Ascending aorta (tissue), 2 donors: Measurements from ENCODE around the gene CFB. TPM values are rescaled to one million over a fixed set of nuclear protein-coding genes. Genes with fewer than 3 reads are reported as not detected.
"Not testable (repeated sequence)": the region's sequence is repeated elsewhere in the genome, so short reads cannot be mapped to it uniquely, and the experiment has no call there.

Experiments used
- DNase-seq, 2 donors: peaks; one replicate each; pipeline ENCODE4 v3.0.0-alpha.2; 2019; ENCODE audit warnings: low spot score in 2 of 2
- H3K27ac ChIP-seq, 2 donors: fragments of 200-600 bp; sonication (generic); one replicate each; pipeline ENCODE4 v1.5.1; 2016 to 2017; ENCODE audit warnings: mild to moderate bottlenecking in 1 of 2
- H3K27me3 ChIP-seq: fragments of 200-600 bp; sonication (generic); one replicate; pipeline ENCODE4 v1.5.1; 2017
- H3K36me3 ChIP-seq, 2 donors: fragments of 200-600 bp; sonication (generic); one replicate each; pipeline ENCODE4 v1.5.1; 2016
- H3K4me1 ChIP-seq, 2 donors: fragments of 200-600 bp; sonication (generic); one replicate each; pipeline ENCODE4 v1.5.1; 2016 to 2017; ENCODE audit warnings: mild to moderate bottlenecking in 1 of 2
- H3K4me3 ChIP-seq, 2 donors: fragments of 200-600 bp; sonication (generic); one replicate each; pipeline ENCODE4 v1.5.1; 2016 to 2017; ENCODE audit warnings: mild to moderate bottlenecking in 1 of 2
- H3K9me3 ChIP-seq, 2 donors: fragments of 200-600 bp; sonication (generic); one replicate each; pipeline ENCODE4 v1.5.1; 2016
- intact Hi-C: fragments of 100-400 bp; cut with DNase I; formaldehyde crosslinking; loops from one replicate; pipeline ENCODE4 v1.15.1; 2023
- total RNA-seq: library from RNA; depleted of rRNA; stranded (reverse); fragments of >200 nt; gene quantifications from one replicate; pipeline ENCODE4 v1.1.0, GENCODE V29; 2016
- TF ChIP-seq, protein P1 (sequence below), 3 experiments: fragments of 200-600 bp in 2 of 3; fragments of 450-650 bp in 1 of 3; sonication (generic) in 2 of 3; IDR thresholded peaks; one replicate each; pipeline ENCODE4 v1.5.1; 2016 to 2019; ENCODE audit warnings: antibody characterized with exemption in 3 of 3, mild to moderate bottlenecking in 1 of 3, moderate library complexity in 1 of 3

The CFB gene
- total RNA-seq, 1 donor from 2014 or later = 132 TPM

DNA sequence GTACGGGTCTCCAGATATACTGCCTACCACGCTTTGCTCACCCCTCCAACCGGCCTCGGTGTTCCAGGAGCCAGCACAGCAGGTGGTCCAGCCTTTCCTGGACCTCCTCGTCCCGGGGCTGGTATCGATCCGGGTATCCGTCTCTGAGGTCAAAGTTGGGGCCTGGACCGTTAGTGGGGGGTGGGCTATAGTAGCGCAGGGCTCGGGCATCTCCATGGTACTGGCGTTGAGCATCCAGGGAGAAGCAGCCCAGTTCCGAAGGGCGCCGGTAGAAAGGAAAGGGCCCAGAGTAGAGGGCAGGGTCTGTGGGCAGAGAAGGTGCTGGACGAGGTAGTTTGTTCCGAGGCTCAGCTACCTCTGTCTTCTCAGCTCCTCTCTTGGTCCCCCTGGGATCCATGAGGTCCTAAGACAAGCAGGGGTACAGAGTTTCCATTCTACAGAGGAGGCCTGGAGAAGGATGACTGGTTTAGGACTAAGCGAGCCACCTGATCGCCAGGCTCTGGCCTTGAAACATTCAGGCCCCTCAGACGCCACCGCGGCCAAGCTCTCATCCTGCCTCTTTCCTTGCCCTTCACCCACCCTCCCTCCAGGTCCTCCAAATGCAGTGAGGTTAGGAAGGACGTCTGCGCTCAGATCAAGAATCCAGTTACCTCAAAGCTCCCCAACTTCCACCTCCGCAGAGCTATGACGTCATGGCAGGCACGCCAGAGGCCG, 25.5 kb downstream of the CFB start:
- peaks cover 10 to 16% of the 10 kb centered on the region in 2 donors for H3K4me1 ChIP-seq
- H3K27ac ChIP-seq = peak overlapping the region; percentile 92 to 99
- H3K9me3 ChIP-seq = no peaks in the 10 kb centered on the region
- H3K27me3 ChIP-seq = no peaks in the 10 kb centered on the region
- intact Hi-C loops = loop anchor here (10.0 kb wide), 1 partner anchor 203 kb away; the partner anchor contains the start of genes AGPAT1 and RNF5
- H3K36me3 ChIP-seq = peaks cover 31 to 42% of the 10 kb centered on the region in 2 donors
- TF ChIP-seq, protein P1, sequence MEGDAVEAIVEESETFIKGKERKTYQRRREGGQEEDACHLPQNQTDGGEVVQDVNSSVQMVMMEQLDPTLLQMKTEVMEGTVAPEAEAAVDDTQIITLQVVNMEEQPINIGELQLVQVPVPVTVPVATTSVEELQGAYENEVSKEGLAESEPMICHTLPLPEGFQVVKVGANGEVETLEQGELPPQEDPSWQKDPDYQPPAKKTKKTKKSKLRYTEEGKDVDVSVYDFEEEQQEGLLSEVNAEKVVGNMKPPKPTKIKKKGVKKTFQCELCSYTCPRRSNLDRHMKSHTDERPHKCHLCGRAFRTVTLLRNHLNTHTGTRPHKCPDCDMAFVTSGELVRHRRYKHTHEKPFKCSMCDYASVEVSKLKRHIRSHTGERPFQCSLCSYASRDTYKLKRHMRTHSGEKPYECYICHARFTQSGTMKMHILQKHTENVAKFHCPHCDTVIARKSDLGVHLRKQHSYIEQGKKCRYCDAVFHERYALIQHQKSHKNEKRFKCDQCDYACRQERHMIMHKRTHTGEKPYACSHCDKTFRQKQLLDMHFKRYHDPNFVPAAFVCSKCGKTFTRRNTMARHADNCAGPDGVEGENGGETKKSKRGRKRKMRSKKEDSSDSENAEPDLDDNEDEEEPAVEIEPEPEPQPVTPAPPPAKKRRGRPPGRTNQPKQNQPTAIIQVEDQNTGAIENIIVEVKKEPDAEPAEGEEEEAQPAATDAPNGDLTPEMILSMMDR (IDR thresholded peaks at IDR 0.05) = no peak
- DNase-seq = no peak
- peak overlapping the region; percentile 78 to 80 for H3K4me3 ChIP-seq

- peaks cover 10 to 16% of the 10 kb centered on the region in 2 donors for H3K4me1 ChIP-seq
- H3K27me3 ChIP-seq = no peaks in the 10 kb centered on the region
- no peaks in the 10 kb centered on the region for H3K9me3 ChIP-seq
- peak within 1 kb of the TSS; percentile 92 to 99 for H3K27ac ChIP-seq
- H3K4me3 ChIP-seq = peak within 1 kb of the TSS; percentile 78 to 80
- DNase-seq = peak; percentile 92 to 99
- peaks cover 28 to 35% of the 10 kb centered on the region in 2 donors for H3K36me3 ChIP-seq
- intact Hi-C loops = loop anchor here (1.0 to 10.0 kb wide), 2 partner anchors 13 to 203 kb away; partner anchors contain the start of genes AGPAT1, RNF5 and SKIC2
- TF ChIP-seq, protein P1 (IDR thresholded peaks at IDR 0.05) = no peak
Measured at GRCh38 chr6:31971993-31972708, 26.3 kb downstream of the CFB start, which contains the start of gene DXO. Gene DXO, minus strand, starts transcription at chr6:31972138. Its CDS starts 463 bp downstream, at chr6:31971675.

DNA sequence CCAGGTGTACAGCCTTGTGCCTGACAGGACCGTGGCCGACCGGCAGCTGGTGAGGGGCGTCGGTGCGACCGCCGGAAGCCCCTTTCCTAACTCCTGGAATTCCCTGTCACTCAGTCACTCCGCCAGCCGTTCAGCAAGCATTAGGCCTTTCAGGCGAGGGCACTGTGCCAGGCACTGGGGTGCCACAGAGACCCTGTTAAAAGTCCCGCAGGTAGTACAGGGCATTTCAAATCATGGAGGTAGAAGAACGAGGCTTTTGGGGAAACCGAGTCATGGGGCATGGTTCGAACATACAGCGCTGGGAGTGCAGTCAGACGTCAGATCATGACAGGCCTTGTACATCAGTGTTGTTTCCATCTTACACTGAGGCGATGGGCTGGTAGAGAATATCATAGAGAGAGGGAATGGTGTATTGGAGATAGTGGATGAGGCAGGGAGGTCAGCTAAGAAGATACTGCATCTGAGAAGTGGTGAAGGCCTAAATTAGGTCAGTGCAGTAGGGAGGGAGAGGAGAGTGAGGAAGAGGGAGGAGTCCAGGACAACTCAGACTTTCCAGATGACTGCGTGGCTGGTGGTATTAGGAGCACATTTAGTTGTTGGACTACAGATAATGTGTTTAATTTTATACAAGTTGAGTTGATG, 26.9 kb downstream of the CFB start:
- intact Hi-C loops = loop anchor here (1.0 to 10.0 kb wide), 2 partner anchors 14 to 202 kb away; partner anchors contain the start of genes AGPAT1, RNF5 and SKIC2
- DNase-seq = no peak
- Histone ChIP-seq H3K36me3 (peaks cover 21 to 29% of the 10 kb centered on the region in 2 donors), H3K9me3 (no peaks in the 10 kb centered on the region), H3K4me3 (peak overlapping the region; percentile 78 to 80), H3K4me1 (peaks cover 10 to 16% of the 10 kb centered on the region in 2 donors), H3K27ac (peak overlapping the region; percentile 92 to 99), H3K27me3 (no peaks in the 10 kb centered on the region)
- TF ChIP-seq, protein P1 (IDR thresholded peaks at IDR 0.05) = no peak

DNA sequence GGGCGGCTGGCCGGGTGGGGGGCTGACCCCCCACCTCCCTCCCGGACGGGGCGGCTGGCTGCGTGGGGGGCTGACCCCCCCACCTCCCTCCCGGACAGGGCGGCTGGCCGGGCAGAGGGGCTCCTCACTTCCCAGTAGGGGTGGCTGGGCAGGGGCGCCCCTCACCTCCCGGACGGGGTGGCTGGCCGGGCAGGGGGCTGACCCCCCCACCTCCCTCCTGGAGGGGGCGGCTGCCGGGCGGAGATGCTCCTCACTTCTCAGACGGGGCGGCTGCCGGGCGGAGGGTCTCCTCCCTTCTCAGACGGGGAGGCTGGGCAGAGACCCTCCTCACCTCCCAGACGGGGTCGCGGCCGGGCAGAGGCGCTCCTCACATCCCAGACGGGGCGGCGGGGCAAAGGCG, 30.2 kb downstream of the CFB start:
- Histone ChIP-seq H3K36me3 (peaks cover 15 to 16% of the 10 kb centered on the region in 2 donors), H3K4me1 (peaks cover 3 to 11% of the 10 kb centered on the region in 2 donors)
- not testable (repeated sequence) for H3K4me3 ChIP-seq, H3K27ac ChIP-seq, H3K27me3 ChIP-seq, DNase-seq, H3K9me3 ChIP-seq
- intact Hi-C loops = loop anchor here (10.0 kb wide), 1 partner anchor 199 kb away; the partner anchor contains the start of genes AGPAT1 and RNF5

- no peaks in the 10 kb centered on the region for H3K27me3 ChIP-seq
- H3K36me3 ChIP-seq = peaks cover 15 to 16% of the 10 kb centered on the region in 2 donors
- intact Hi-C loops = loop anchor here (10.0 kb wide), 1 partner anchor 197 kb away; the partner anchor contains the start of genes AGPAT1 and RNF5
- H3K27ac ChIP-seq = no peak overlapping the region
- peaks cover 0 to 6% of the 10 kb centered on the region in 2 donors for H3K4me1 ChIP-seq
- no peaks in the 10 kb centered on the region for H3K9me3 ChIP-seq
- H3K4me3 ChIP-seq = no peak overlapping the region
- no peak for DNase-seq
- TF ChIP-seq, protein P1 (IDR thresholded peaks at IDR 0.05) = no peak
Measured at GRCh38 chr6:31977816-31978431, 32.0 kb downstream of the CFB start.
